Measurements from ENCODE around the gene SBK3.

DNA sequence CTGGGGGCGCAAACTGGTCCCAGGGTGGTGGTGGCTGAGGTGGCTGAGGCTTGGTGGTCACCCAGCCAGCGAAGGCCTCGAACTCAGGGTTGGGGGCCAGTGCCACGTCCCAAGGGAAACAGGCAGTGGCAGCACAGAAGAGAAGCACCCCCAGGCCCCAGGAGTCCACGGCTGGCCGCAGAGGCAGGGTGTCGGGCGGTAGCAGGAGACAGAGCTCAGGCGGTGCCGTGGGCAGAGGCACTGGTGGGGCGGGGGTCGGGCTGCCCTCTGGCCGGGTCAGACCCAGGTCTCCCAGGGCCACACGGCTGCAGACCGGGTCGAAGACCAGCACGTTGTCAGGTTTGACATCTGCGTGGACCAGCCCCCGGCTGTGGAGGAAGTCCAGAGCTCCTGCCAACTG is 4.3 kb downstream of the SBK3 start:
- TF ChIP-seq SMC3 (IDR thresholded peaks at IDR 0.05; ENCODE audit: low read depth, low read length) = no peak
- TF ChIP-seq, protein P1, sequence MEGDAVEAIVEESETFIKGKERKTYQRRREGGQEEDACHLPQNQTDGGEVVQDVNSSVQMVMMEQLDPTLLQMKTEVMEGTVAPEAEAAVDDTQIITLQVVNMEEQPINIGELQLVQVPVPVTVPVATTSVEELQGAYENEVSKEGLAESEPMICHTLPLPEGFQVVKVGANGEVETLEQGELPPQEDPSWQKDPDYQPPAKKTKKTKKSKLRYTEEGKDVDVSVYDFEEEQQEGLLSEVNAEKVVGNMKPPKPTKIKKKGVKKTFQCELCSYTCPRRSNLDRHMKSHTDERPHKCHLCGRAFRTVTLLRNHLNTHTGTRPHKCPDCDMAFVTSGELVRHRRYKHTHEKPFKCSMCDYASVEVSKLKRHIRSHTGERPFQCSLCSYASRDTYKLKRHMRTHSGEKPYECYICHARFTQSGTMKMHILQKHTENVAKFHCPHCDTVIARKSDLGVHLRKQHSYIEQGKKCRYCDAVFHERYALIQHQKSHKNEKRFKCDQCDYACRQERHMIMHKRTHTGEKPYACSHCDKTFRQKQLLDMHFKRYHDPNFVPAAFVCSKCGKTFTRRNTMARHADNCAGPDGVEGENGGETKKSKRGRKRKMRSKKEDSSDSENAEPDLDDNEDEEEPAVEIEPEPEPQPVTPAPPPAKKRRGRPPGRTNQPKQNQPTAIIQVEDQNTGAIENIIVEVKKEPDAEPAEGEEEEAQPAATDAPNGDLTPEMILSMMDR (IDR thresholded peaks at IDR 0.05) = no peak
- no peak for TF ChIP-seq PBX3 (IDR thresholded peaks at IDR 0.05)
- no peak for TF ChIP-seq TEAD4 (IDR thresholded peaks at IDR 0.05; ENCODE audit: borderline replicate concordance, insufficient read depth)
- TF ChIP-seq REST (IDR thresholded peaks at IDR 0.05; ENCODE audit: low read depth, low read length) = no peak
